Neural cell (in vitro differentiated cells): Measurements from ENCODE around the gene JAG2. TPM values are rescaled to one million over a fixed set of nuclear protein-coding genes. Genes with fewer than 3 reads are reported as not detected.

Source experiments
- H2AFZ ChIP-seq: fragments of 200-600, 300-800 bp; sonication (generic), shearing (Covaris generic); 2 replicates; pipeline ENCODE4 v1.6.0; 2014; ENCODE audit warnings: low read depth, mild to moderate bottlenecking, antibody characterized with exemption, low read length, moderate library complexity
- H3F3A ChIP-seq: fragments of 200-600 bp; shearing (Covaris generic); 2 replicates; pipeline ENCODE4 v1.6.1; 2016; ENCODE audit warnings: mild to moderate bottlenecking, moderate library complexity, mixed read lengths, antibody characterized with exemption, low read length; ENCODE audit not compliant: insufficient read depth, poor library complexity, severe bottlenecking
- H3K27ac ChIP-seq: fragments of 200-600, 300-800 bp; sonication (generic), shearing (Covaris generic); 2 replicates; pipeline ENCODE4 v1.5.1; 2014; ENCODE audit warnings: mild to moderate bottlenecking, low read length, moderate library complexity
- H3K27me3 ChIP-seq: fragments of 300-800, 200-600 bp; sonication (generic), shearing (Covaris generic); 2 replicates; pipeline ENCODE4 v1.6.0; 2014; ENCODE audit warnings: mild to moderate bottlenecking, low read depth, low read length, moderate library complexity; ENCODE audit not compliant: insufficient read depth
- H3K36me3 ChIP-seq: fragments of 300-800, 200-600 bp; sonication (generic), shearing (Covaris generic); 2 replicates; pipeline ENCODE4 v1.5.1; 2014; ENCODE audit warnings: mild to moderate bottlenecking, antibody characterized with exemption, low read length, moderate library complexity; ENCODE audit not compliant: insufficient read depth
- H3K4me2 ChIP-seq: fragments of 300-800, 200-600 bp; sonication (generic), shearing (Covaris generic); 2 replicates; pipeline ENCODE4 v1.6.0; 2014; ENCODE audit warnings: mild to moderate bottlenecking, low read length
- H3K4me3 ChIP-seq: fragments of 300-800, 200-600 bp; sonication (generic), shearing (Covaris generic); 2 replicates; pipeline ENCODE4 v1.5.1; 2014; ENCODE audit warnings: mild to moderate bottlenecking, low read length, moderate library complexity
- H3K79me2 ChIP-seq: fragments of 200-600 bp; shearing (Covaris generic); replicated peaks from 2 replicates; pipeline ENCODE4 v1.6.0; 2014; ENCODE audit warnings: mild to moderate bottlenecking, low read length, moderate library complexity; ENCODE audit not compliant: insufficient read depth
- H3K9ac ChIP-seq: fragments of 300-800, 200-600 bp; sonication (generic), shearing (Covaris generic); 2 replicates; pipeline ENCODE4 v1.6.1; 2016; ENCODE audit warnings: mild to moderate bottlenecking, low read length, mixed read lengths
- H3K9me2 ChIP-seq: fragments of 200-600 bp; shearing (Covaris generic); 2 replicates; pipeline ENCODE4 v1.6.1; 2016; ENCODE audit warnings: mild to moderate bottlenecking, low read length, mixed read lengths; ENCODE audit not compliant: insufficient read depth
- H3K9me3 ChIP-seq: fragments of 200-600, 300-800 bp; sonication (generic), shearing (Covaris generic); 2 replicates; pipeline ENCODE4 v1.6.1; 2016; ENCODE audit warnings: mild to moderate bottlenecking, mixed run types, low read length, moderate library complexity, mixed read lengths
- H4K20me1 ChIP-seq: fragments of 200-600 bp; shearing (Covaris generic); 2 replicates; pipeline ENCODE4 v1.6.1; 2016; ENCODE audit warnings: mild to moderate bottlenecking, mixed run types; ENCODE audit not compliant: insufficient read depth
- EP300 ChIP-seq: fragments of 450-650 bp; conservative IDR thresholded peaks from 2 replicates; pipeline ENCODE4 v1.6.1; 2014; ENCODE audit warnings: antibody characterized with exemption, mild to moderate bottlenecking, moderate library complexity; ENCODE audit not compliant: poor library complexity, severe bottlenecking
- EZH2 ChIP-seq: fragments of 200-600, 300-800 bp; shearing (Covaris generic), sonication (generic); IDR thresholded peaks from 2 replicates; pipeline ENCODE4 v1.6.1; 2014; ENCODE audit warnings: antibody characterized with exemption, low read length, borderline replicate concordance, mild to moderate bottlenecking; ENCODE audit not compliant: insufficient read depth, poor library complexity, severe bottlenecking
- MXI1 ChIP-seq: fragments of 450-650 bp; conservative IDR thresholded peaks from 2 replicates; pipeline ENCODE4 v1.6.1; 2014; ENCODE audit warnings: antibody characterized with exemption, mild to moderate bottlenecking; ENCODE audit not compliant: poor library complexity, severe bottlenecking
- POLR2AphosphoS5 ChIP-seq: IDR thresholded peaks from 2 replicates; pipeline ENCODE4 v1.6.1; 2012
- RAD21 ChIP-seq: fragments of 450-650 bp; conservative IDR thresholded peaks from 2 replicates; pipeline ENCODE4 v1.6.1; 2014; ENCODE audit warnings: antibody characterized with exemption, mild to moderate bottlenecking, moderate library complexity
- SMC3 ChIP-seq: fragments of 450-650 bp; conservative IDR thresholded peaks from 2 replicates; pipeline ENCODE4 v1.6.1; 2014; ENCODE audit warnings: antibody characterized with exemption, mild to moderate bottlenecking, moderate library complexity; ENCODE audit not compliant: poor library complexity
- TAF1 ChIP-seq: IDR thresholded peaks from 2 replicates; pipeline ENCODE4 v1.6.1; 2012; ENCODE audit warnings: low read depth
- polyA plus RNA-seq: library from polyadenylated mRNA; depleted of rRNA; stranded (reverse); fragments of >200 nt; gene quantifications from 2 replicates; pipeline ENCODE4 v1.2.3, GENCODE V29; 2014
- TF ChIP-seq, protein P1 (sequence below): fragments of 450-650 bp; IDR thresholded peaks from 2 replicates; pipeline ENCODE4 v1.5.1; 2014; ENCODE audit warnings: antibody characterized with exemption, mild to moderate bottlenecking, moderate library complexity; ENCODE audit not compliant: poor library complexity, severe bottlenecking
- TF ChIP-seq, protein P2 (sequence below): IDR thresholded peaks from 2 replicates; pipeline ENCODE4 v1.6.1; 2012; ENCODE audit warnings: borderline replicate concordance

The JAG2 gene
- polyA plus RNA-seq, 1 donor from 2014 or later = 20.3 TPM

DNA sequence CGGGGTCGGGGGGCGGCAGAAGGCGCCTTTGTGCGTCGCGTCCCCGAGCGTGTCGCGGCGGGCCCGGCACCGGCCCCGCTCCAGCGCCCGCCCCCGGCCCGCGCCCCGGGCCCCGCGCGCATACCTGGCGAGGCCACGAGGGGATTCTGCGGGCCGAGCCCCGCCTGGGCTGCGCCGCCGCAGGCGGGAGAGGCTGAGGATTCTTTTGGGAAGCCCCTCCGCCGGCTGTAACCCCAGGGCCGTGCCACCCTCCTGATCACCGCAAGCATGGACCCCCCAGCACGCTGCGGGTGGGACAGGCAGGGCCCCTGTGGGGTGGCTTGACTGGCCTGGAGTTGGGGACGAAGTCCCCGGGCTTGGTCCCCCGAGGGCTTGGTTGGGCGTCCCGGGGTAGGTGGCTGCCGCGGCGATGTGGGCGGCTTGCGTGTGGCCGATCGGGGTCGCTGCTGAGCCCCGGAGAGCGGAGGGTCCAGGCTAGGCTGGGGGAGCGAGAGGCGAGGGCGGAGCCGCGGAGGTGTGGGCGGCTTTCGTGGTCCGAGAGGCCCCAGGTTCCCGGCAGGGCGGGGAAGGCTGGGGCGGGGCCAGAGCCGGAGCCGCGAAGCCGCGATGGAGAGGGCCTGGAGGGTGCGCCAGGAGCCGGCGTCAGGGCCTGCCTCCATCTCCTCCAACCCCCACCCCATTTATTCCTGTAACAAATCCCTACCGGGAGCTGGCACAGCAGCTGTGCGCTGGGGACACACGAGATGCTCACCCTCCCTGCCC, 75.0 kb downstream of the JAG2 start:
- Histone ChIP-seq H3K27ac (no peak overlapping the region), H3K9ac (peak overlapping the region; percentile 56)
- no peak for TF ChIP-seq EP300
- TF ChIP-seq, protein P1, sequence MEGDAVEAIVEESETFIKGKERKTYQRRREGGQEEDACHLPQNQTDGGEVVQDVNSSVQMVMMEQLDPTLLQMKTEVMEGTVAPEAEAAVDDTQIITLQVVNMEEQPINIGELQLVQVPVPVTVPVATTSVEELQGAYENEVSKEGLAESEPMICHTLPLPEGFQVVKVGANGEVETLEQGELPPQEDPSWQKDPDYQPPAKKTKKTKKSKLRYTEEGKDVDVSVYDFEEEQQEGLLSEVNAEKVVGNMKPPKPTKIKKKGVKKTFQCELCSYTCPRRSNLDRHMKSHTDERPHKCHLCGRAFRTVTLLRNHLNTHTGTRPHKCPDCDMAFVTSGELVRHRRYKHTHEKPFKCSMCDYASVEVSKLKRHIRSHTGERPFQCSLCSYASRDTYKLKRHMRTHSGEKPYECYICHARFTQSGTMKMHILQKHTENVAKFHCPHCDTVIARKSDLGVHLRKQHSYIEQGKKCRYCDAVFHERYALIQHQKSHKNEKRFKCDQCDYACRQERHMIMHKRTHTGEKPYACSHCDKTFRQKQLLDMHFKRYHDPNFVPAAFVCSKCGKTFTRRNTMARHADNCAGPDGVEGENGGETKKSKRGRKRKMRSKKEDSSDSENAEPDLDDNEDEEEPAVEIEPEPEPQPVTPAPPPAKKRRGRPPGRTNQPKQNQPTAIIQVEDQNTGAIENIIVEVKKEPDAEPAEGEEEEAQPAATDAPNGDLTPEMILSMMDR = peak; percentile 59

DNA sequence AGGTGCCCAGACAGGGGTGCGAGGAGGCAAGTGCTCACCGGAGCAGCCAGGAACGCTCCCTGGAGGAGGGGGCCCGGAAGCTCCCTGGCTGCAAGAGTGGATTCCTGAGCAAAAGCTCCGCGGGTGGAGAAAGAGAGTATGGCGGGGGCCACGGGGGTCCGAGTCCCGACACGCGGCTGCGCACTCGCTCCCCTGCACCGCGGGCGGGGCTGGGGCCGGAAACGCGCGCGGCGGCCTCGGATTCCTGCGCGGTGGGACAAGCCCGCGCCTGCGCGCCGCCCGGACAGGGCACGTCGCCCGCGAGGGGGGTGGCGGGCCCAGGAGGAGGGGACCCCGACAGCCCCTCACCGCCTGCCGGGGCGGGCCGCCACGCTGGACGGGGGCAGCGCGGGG, 75.5 kb downstream of the JAG2 start:
- Histone ChIP-seq H3K27me3 (peaks cover 35% of the 10 kb centered on the region), H3K9me3 (no peaks in the 10 kb centered on the region), H2AFZ (no peak overlapping the region), H3F3A (no peaks in the 10 kb centered on the region), H3K9ac (no peak overlapping the region), H3K27ac (no peak overlapping the region), H3K79me2 (no peaks in the 10 kb centered on the region), H3K4me3 (peak overlapping the region; percentile 43), H3K9me2 (no peaks in the 10 kb centered on the region), H3K4me2 (no peak overlapping the region), H4K20me1 (no peaks in the 10 kb centered on the region), H3K36me3 (no peaks in the 10 kb centered on the region)
- TF ChIP-seq, protein P1 = no peak
- TF ChIP-seq EP300 (no peak), POLR2AphosphoS5 (no peak), EZH2 (no peak), RAD21 (no peak), MXI1 (no peak), SMC3 (no peak), TAF1 (no peak)
- TF ChIP-seq, protein P2, sequence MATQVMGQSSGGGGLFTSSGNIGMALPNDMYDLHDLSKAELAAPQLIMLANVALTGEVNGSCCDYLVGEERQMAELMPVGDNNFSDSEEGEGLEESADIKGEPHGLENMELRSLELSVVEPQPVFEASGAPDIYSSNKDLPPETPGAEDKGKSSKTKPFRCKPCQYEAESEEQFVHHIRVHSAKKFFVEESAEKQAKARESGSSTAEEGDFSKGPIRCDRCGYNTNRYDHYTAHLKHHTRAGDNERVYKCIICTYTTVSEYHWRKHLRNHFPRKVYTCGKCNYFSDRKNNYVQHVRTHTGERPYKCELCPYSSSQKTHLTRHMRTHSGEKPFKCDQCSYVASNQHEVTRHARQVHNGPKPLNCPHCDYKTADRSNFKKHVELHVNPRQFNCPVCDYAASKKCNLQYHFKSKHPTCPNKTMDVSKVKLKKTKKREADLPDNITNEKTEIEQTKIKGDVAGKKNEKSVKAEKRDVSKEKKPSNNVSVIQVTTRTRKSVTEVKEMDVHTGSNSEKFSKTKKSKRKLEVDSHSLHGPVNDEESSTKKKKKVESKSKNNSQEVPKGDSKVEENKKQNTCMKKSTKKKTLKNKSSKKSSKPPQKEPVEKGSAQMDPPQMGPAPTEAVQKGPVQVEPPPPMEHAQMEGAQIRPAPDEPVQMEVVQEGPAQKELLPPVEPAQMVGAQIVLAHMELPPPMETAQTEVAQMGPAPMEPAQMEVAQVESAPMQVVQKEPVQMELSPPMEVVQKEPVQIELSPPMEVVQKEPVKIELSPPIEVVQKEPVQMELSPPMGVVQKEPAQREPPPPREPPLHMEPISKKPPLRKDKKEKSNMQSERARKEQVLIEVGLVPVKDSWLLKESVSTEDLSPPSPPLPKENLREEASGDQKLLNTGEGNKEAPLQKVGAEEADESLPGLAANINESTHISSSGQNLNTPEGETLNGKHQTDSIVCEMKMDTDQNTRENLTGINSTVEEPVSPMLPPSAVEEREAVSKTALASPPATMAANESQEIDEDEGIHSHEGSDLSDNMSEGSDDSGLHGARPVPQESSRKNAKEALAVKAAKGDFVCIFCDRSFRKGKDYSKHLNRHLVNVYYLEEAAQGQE = no peak

More for the DNA sequence above, 75.0 kb downstream of the JAG2 start:
- Histone ChIP-seq H3K27me3 (peaks cover 30% of the 10 kb centered on the region), H3K36me3 (no peaks in the 10 kb centered on the region), H3F3A (no peaks in the 10 kb centered on the region), H3K4me2 (no peak overlapping the region), H2AFZ (no peak overlapping the region), H3K9me2 (no peaks in the 10 kb centered on the region), H3K79me2 (no peaks in the 10 kb centered on the region), H3K4me3 (peak overlapping the region; percentile 64), H4K20me1 (no peaks in the 10 kb centered on the region), H3K9me3 (no peaks in the 10 kb centered on the region)
